Spleen (tissue), 11 donors: ENCODE results near the gene PDE5A. TPM values are rescaled to one million over a fixed set of nuclear protein-coding genes. Genes with fewer than 3 reads are reported as not detected.

Source experiments
- DNase-seq: peaks from one replicate; pipeline ENCODE4 v3.0.0-alpha.2; 2020
- H3K27ac ChIP-seq, 8 donors: fragments of 200-600 bp; sonication (generic) in 7 of 8; 1 replicate in 4 of 8; 2 replicates in 4 of 8; pipeline versions ENCODE4 v1.5.0 to v1.8.0; 2016 to 2021; ENCODE audit warnings: inconsistent platforms in 4 of 8, mild to moderate bottlenecking in 4 of 8, moderate library complexity in 1 of 8
- H3K27me3 ChIP-seq, 7 donors: fragments of 200-600 bp; sonication (generic) in 6 of 7; replicated peaks in 1 of 7; 1 replicate in 4 of 7; 2 replicates in 3 of 7; pipeline versions ENCODE4 v1.5.0 to v1.8.0; 2016 to 2021; ENCODE audit warnings: inconsistent platforms in 3 of 7, mild to moderate bottlenecking in 1 of 7
- H3K36me3 ChIP-seq, 6 donors: fragments of 200-600 bp; sonication (generic) in 5 of 6; 1 replicate in 4 of 6; 2 replicates in 2 of 6; pipeline versions ENCODE4 v1.5.0 to v1.8.0; 2016 to 2021; ENCODE audit warnings: inconsistent platforms in 2 of 6
- H3K4me1 ChIP-seq, 6 donors: fragments of 200-600 bp; sonication (generic) in 5 of 6; 1 replicate in 3 of 6; 2 replicates in 3 of 6; pipeline versions ENCODE4 v1.5.0 to v1.8.0; 2016 to 2021; ENCODE audit warnings: inconsistent platforms in 3 of 6
- H3K4me3 ChIP-seq, 8 donors: fragments of 200-600 bp; sonication (generic) in 7 of 8; 1 replicate in 4 of 8; 2 replicates in 4 of 8; pipeline versions ENCODE4 v1.5.0 to v1.8.0; 2016 to 2021; ENCODE audit warnings: inconsistent platforms in 4 of 8, mild to moderate bottlenecking in 4 of 8, moderate library complexity in 2 of 8
- H3K9me3 ChIP-seq, 8 donors: fragments of 200-600 bp; sonication (generic) in 7 of 8; 1 replicate in 4 of 8; 2 replicates in 4 of 8; pipeline versions ENCODE4 v1.5.0 to v1.8.0; 2016 to 2021; ENCODE audit warnings: inconsistent platforms in 4 of 8
- POLR2A ChIP-seq, 3 donors: fragments of 450-650 bp; IDR thresholded peaks; one replicate each; pipeline ENCODE4 v1.5.1; 2017; ENCODE audit warnings: antibody characterized with exemption in 3 of 3, mild to moderate bottlenecking in 1 of 3
- POLR2AphosphoS5 ChIP-seq, 3 donors: sonication (generic); formaldehyde crosslinking; IDR thresholded peaks; one replicate each; pipeline ENCODE4 v1.5.1; 2017; ENCODE audit warnings: antibody characterized with exemption in 3 of 3
- WGBS, 5 donors: extraction: QIAGEN DNeasy Blood & Tissue Kit in 3 of 5; methylation state at CpG; one replicate each; pipeline versions ENCODE4 v1.1.5 to v1.1.7; 2013 to 2018; 5-methylcytosine and 5-hydroxymethylcytosine counted together
- intact Hi-C: fragments of 100-400 bp; cut with DNase I; formaldehyde crosslinking; loops from one replicate; pipeline ENCODE4 v1.15.0; 2023; ENCODE audit warnings: low total_unique reads
- polyA plus RNA-seq, 3 donors: library from polyadenylated mRNA; stranded (reverse); fragments of 200-250 nt; gene quantifications; one replicate each; pipeline ENCODE4 v1.2.1, GENCODE V29; 2013
- total RNA-seq, 7 donors: library from RNA; depleted of rRNA in 3 of 7; stranded (reverse); fragments of >200 nt in 3 of 7; fragmentation: NEBNext Ultra II Directional in 4 of 7; extraction: Animal tissue kit (Norgen Biotek cat#: 25700) in 4 of 7; gene quantifications; one replicate each; pipeline versions ENCODE4 v1.1.0 to v1.2.1, GENCODE V29; 2016 to 2021
- TF ChIP-seq, protein P1 (sequence below), 11 experiments: fragments of 200-600 bp in 7 of 11; fragments of 450-650 bp in 4 of 11; sonication (generic) in 4 of 11; IDR thresholded peaks in 8 of 11; conservative IDR thresholded peaks in 3 of 11; 1 replicate in 7 of 11; 2 replicates in 4 of 11; pipeline versions ENCODE4 v1.4.0 to v1.8.0; 2016 to 2021; ENCODE audit warnings: antibody characterized with exemption in 11 of 11, inconsistent platforms in 4 of 11, mild to moderate bottlenecking in 1 of 11
- donor health status: healthy with polysubstance abuse.
- donor health status: DM: no; HTN: no; CAD: no; lungs with moderate emphysema.
- donor health status: DM: no; HTN: no; CAD: no.
- donor health status: Bipolar disorder and iron deficiency.
- donor health status: healthy.
- donor health status: DM: no; HTN: no; CAD: no.
- donor health status: DM: yes; HTN: yes; CAD: no.

PDE5A gene
- total and polyA plus RNA-seq, 10 donors = 0.91 to 15.1 (median 9.5) TPM

DNA sequence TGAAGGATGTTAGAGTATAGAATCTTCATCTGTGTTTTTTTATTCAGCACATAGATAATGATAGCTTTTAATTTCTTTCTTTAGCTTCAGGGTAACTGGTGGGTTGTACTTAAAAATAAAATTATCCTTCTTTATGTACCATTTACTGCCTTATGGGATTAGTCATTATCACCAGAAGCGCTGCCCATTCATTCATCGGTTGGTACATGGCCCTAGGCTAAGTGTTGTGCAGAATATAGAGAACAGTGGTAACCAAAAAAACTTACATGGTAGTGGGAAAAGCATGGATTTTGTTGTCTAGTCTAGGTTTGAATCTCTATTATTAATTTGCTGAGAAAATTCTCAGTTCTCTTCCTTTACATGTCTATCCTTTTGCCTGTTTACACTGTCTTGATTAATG lies 43.5 kb upstream of the PDE5A start:
- no peak overlapping the region for H3K4me3 ChIP-seq
- intact Hi-C loops = no loop called here
- H3K27me3 ChIP-seq = no peaks in the 10 kb centered on the region
- TF ChIP-seq POLR2A (IDR thresholded peaks at IDR 0.05) = no peak
- TF ChIP-seq POLR2AphosphoS5 (IDR thresholded peaks at IDR 0.05) = no peak
- TF ChIP-seq, protein P1, sequence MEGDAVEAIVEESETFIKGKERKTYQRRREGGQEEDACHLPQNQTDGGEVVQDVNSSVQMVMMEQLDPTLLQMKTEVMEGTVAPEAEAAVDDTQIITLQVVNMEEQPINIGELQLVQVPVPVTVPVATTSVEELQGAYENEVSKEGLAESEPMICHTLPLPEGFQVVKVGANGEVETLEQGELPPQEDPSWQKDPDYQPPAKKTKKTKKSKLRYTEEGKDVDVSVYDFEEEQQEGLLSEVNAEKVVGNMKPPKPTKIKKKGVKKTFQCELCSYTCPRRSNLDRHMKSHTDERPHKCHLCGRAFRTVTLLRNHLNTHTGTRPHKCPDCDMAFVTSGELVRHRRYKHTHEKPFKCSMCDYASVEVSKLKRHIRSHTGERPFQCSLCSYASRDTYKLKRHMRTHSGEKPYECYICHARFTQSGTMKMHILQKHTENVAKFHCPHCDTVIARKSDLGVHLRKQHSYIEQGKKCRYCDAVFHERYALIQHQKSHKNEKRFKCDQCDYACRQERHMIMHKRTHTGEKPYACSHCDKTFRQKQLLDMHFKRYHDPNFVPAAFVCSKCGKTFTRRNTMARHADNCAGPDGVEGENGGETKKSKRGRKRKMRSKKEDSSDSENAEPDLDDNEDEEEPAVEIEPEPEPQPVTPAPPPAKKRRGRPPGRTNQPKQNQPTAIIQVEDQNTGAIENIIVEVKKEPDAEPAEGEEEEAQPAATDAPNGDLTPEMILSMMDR (IDR thresholded peaks at IDR 0.05 in 8 of 11, conservative IDR thresholded peaks at IDR 0.05 in 3 of 11) = no peak
- WGBS, 5 donors = 72 to 100% (median 95%) methylated on average over 2 of the region's 2 CpGs
- H3K27ac ChIP-seq = no peak overlapping the region
- H3K36me3 ChIP-seq = no peaks in the 10 kb centered on the region
- DNase-seq = no peak
- no peaks in the 10 kb centered on the region for H3K4me1 ChIP-seq
- H3K9me3 ChIP-seq = no peaks in the 10 kb centered on the region

DNA sequence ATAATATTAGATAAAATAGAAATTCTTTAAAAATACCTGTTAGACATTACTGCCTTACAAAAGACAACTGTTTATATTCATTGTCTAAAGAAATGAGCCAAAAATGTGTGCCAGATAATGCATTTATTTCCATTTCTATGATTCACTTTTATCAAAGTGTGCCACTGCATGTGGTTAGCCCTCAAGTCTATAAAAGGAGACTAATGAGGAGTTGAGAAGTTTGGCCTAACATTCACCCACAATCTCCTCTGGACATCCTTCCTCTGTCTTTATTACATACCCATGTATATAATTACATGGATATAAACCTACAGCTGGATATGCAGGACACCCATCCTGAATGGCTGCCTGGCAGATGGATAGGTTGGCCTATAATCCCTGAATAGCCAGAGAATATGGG lies 42.6 kb upstream of the PDE5A start:
- H3K4me1 ChIP-seq = no peaks in the 10 kb centered on the region
- H3K4me3 ChIP-seq = no peak overlapping the region
- no peak overlapping the region for H3K27ac ChIP-seq
- no peaks in the 10 kb centered on the region for H3K27me3 ChIP-seq
- no peaks in the 10 kb centered on the region for H3K36me3 ChIP-seq
- intact Hi-C loops = no loop called here
- H3K9me3 ChIP-seq = no peaks in the 10 kb centered on the region
- TF ChIP-seq, protein P1 (IDR thresholded peaks at IDR 0.05 in 8 of 11, conservative IDR thresholded peaks at IDR 0.05 in 3 of 11) = no peak
- TF ChIP-seq POLR2A (IDR thresholded peaks at IDR 0.05) (no peak), POLR2AphosphoS5 (IDR thresholded peaks at IDR 0.05) (no peak)
- no peak for DNase-seq

DNA sequence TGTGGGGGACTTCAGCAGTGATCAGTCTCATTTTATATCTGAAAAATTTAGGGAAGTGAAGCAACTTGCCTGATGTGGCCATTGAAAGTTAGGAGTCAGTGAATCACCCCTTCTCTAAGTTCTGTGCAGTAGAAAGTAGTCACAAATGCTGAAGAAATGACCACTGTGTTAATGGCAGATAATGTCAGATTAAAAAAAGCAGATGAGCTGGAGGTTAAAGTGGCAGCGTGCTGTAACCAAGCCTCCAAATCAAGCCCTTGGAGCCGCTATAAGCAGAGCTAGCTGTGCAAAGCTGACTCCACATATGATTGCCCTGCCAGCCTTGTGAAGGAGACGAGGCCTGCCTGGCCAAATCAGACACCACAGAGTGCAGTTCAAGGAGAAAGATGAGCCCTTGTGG lies 39.2 kb upstream of the PDE5A start:
- intact Hi-C loops = no loop called here
- Histone ChIP-seq H3K9me3 (no peaks in the 10 kb centered on the region), H3K27me3 (no peaks in the 10 kb centered on the region), H3K27ac (no peak overlapping the region), H3K4me3 (no peak overlapping the region), H3K36me3 (no peaks in the 10 kb centered on the region), H3K4me1 (no peaks in the 10 kb centered on the region)
- 60 to 85% (median 73%) methylated on average over 3 of the region's 3 CpGs for WGBS, 5 donors
- TF ChIP-seq POLR2A (IDR thresholded peaks at IDR 0.05) (no peak), POLR2AphosphoS5 (IDR thresholded peaks at IDR 0.05) (no peak)
- TF ChIP-seq, protein P1 (IDR thresholded peaks at IDR 0.05 in 8 of 11, conservative IDR thresholded peaks at IDR 0.05 in 3 of 11) = no peak
- DNase-seq = no peak

DNA sequence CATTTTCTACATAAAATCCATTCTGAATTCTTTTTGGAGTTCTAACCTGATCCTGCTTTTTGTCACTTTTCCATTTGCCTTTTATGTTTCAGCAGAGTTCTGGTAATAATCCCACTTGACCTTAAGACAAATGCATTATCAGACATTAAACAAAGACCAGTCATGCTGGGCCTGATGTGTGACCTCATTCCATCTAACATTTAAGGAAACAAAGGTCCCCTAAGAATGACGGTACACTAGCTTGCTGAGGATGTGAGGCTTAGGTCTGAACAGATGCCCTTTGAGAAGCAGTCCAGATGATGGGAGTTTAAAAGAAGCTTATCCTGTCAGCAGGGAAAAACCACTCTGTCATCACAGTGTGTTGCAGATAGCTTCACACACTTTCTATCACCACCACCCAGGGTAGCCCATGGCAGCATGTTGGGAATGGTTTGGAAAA lies 38.1 kb upstream of the PDE5A start:
- no peak for DNase-seq
- TF ChIP-seq, protein P1 (IDR thresholded peaks at IDR 0.05 in 8 of 11, conservative IDR thresholded peaks at IDR 0.05 in 3 of 11) = no peak
- TF ChIP-seq POLR2A (IDR thresholded peaks at IDR 0.05) (no peak), POLR2AphosphoS5 (IDR thresholded peaks at IDR 0.05) (no peak)
- Histone ChIP-seq H3K4me3 (no peak overlapping the region), H3K4me1 (no peaks in the 10 kb centered on the region), H3K9me3 (no peaks in the 10 kb centered on the region), H3K27ac (no peak overlapping the region), H3K36me3 (no peaks in the 10 kb centered on the region), H3K27me3 (no peaks in the 10 kb centered on the region)
- WGBS, 5 donors = 50 to 78% (median 66%) methylated on average over 1 of the region's 1 CpG
- intact Hi-C loops = no loop called here
